ENCODE measurements around the gene WEE1.
A peak's percentile ranks its signal among the peaks of the same experiment; 100 is the strongest.
"Not testable (repeated sequence)": the region's sequence is repeated elsewhere in the genome, so short reads cannot be mapped to it uniquely, and the experiment has no call there.

WEE1 gene

DNA sequence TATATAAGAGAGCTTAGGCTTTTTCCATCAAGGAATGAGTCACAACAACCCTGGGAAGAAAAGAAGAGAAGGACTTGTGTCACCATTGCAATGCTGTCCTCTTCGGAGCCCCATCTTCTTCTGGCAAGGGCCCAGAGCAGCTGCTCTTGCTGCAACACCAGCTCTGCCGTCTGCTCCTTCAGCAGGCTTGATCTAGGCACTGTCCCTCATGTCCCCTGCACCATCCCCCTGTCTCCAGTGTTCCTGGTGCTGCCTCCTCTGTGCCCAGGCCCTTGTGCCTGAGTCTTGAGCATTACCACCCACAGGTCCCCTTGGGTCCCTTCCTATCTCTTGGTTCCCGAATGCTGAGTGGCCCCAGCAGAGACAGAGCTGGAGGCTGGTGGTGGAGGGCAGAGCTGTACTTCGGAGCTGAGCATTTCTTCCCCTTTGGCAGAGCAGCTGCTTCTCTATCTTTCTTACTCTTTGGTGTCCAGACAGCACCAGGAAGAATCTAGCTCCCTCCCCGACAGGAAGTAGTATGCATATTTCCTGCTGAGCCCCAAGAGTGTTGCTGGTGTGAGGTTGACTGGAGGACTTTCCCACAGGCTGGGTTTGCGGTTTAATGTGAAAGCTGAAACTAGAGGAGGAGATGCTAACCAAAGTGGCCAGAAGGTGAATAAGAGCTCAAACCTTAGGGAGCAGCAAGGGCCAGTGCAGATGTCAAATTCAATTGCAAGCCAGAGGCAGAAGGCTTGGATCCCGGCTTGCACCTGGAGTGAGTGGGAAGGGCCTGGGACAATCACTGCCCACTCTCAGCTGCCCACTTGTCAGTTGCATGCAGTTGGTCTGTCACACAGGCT, 27.8 kb downstream of the WEE1 start:
- peak; percentile 66 to 94 for DNase-seq (ENCODE audit: low read depth in 1 of 2, low spot score in 1 of 2)
- peak overlapping the region; percentile 34 for H3K4me3 ChIP-seq (replicated peaks; ENCODE audit: insufficient read depth, low read length)
- H3K27me3 ChIP-seq (ENCODE audit: insufficient read depth, poor library complexity, severe bottlenecking), result no peaks in the 10 kb centered on the region
- TF ChIP-seq CTCF (IDR thresholded peaks at IDR 0.05; ENCODE audit: insufficient read depth, low read length) (no peak), SPI1 (IDR thresholded peaks at IDR 0.05; ENCODE audit: borderline replicate concordance, low read depth) (peak; percentile 37; the same call in 1 of the 2 replicates), GABPA (IDR thresholded peaks at IDR 0.05; ENCODE audit: low read depth) (peak; percentile 78), POLR2AphosphoS5 (IDR thresholded peaks at IDR 0.05; ENCODE audit: low read depth) (peak; percentile 74)
- TF ChIP-seq, protein P1, sequence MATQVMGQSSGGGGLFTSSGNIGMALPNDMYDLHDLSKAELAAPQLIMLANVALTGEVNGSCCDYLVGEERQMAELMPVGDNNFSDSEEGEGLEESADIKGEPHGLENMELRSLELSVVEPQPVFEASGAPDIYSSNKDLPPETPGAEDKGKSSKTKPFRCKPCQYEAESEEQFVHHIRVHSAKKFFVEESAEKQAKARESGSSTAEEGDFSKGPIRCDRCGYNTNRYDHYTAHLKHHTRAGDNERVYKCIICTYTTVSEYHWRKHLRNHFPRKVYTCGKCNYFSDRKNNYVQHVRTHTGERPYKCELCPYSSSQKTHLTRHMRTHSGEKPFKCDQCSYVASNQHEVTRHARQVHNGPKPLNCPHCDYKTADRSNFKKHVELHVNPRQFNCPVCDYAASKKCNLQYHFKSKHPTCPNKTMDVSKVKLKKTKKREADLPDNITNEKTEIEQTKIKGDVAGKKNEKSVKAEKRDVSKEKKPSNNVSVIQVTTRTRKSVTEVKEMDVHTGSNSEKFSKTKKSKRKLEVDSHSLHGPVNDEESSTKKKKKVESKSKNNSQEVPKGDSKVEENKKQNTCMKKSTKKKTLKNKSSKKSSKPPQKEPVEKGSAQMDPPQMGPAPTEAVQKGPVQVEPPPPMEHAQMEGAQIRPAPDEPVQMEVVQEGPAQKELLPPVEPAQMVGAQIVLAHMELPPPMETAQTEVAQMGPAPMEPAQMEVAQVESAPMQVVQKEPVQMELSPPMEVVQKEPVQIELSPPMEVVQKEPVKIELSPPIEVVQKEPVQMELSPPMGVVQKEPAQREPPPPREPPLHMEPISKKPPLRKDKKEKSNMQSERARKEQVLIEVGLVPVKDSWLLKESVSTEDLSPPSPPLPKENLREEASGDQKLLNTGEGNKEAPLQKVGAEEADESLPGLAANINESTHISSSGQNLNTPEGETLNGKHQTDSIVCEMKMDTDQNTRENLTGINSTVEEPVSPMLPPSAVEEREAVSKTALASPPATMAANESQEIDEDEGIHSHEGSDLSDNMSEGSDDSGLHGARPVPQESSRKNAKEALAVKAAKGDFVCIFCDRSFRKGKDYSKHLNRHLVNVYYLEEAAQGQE (IDR thresholded peaks at IDR 0.05; ENCODE audit: insufficient replicate concordance, low read depth), result peak; percentile 45
- peak overlapping the region; percentile 62 for H3K27ac ChIP-seq (replicated peaks)

- TF ChIP-seq POLR2AphosphoS5 (IDR thresholded peaks at IDR 0.05; ENCODE audit: low read depth), result no peak
- no peak for TF ChIP-seq CTCF (IDR thresholded peaks at IDR 0.05; ENCODE audit: insufficient read depth, low read length)
- no peak for TF ChIP-seq SPI1 (IDR thresholded peaks at IDR 0.05; ENCODE audit: borderline replicate concordance, low read depth)
- TF ChIP-seq GABPA (IDR thresholded peaks at IDR 0.05; ENCODE audit: low read depth), result no peak
- TF ChIP-seq, protein P1 (IDR thresholded peaks at IDR 0.05; ENCODE audit: insufficient replicate concordance, low read depth), result no peak
- no peak overlapping the region; the same call in 1 of the 2 replicates for H3K27ac ChIP-seq (replicated peaks)
- H3K27me3 ChIP-seq (ENCODE audit: insufficient read depth, poor library complexity, severe bottlenecking), result no peaks in the 10 kb centered on the region
- H3K4me3 ChIP-seq (replicated peaks; ENCODE audit: insufficient read depth, low read length), result no peak overlapping the region
- no peak for DNase-seq (ENCODE audit: low read depth in 1 of 2, low spot score in 1 of 2)
Observed at GRCh38 chr11:9601876-9602199, 28.4 kb downstream of the WEE1 start.

- H3K4me3 ChIP-seq (replicated peaks; ENCODE audit: insufficient read depth, low read length); H3K27ac ChIP-seq (replicated peaks); H3K27me3 ChIP-seq (ENCODE audit: insufficient read depth, poor library complexity, severe bottlenecking); DNase-seq (ENCODE audit: low read depth in 1 of 2, low spot score in 1 of 2): not testable (repeated sequence)
Observed at GRCh38 chr11:9603214-9603613, 29.7 kb downstream of the WEE1 start.

DNA sequence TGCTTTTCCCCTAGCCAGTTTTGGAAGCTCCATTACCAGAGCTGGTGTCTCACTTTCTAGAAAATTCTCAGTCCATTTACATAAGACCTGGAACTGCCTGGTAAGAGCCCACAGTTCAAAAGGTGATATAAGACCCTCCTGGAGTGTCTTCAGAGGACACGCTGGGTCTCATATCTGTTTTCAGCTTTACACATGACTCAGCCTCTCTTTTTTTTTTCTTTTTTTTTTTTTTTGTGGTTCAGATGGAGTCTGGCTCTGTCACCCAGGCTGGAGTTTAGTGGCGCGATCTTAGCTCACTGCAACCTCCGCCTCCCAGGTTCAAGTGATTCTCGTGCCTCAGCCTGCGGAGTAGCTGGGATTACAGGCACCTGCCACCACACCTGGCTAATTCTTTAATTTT, 30.7 kb downstream of the WEE1 start:
- H3K27ac ChIP-seq (replicated peaks), result no peak overlapping the region
- DNase-seq (ENCODE audit: low read depth in 1 of 2, low spot score in 1 of 2), result no peak
- TF ChIP-seq CTCF (IDR thresholded peaks at IDR 0.05; ENCODE audit: insufficient read depth, low read length) (no peak), SPI1 (IDR thresholded peaks at IDR 0.05; ENCODE audit: borderline replicate concordance, low read depth) (no peak), POLR2AphosphoS5 (IDR thresholded peaks at IDR 0.05; ENCODE audit: low read depth) (no peak), GABPA (IDR thresholded peaks at IDR 0.05; ENCODE audit: low read depth) (no peak)
- TF ChIP-seq, protein P1 (IDR thresholded peaks at IDR 0.05; ENCODE audit: insufficient replicate concordance, low read depth), result no peak
- no peak overlapping the region for H3K4me3 ChIP-seq (replicated peaks; ENCODE audit: insufficient read depth, low read length)
- H3K27me3 ChIP-seq (ENCODE audit: insufficient read depth, poor library complexity, severe bottlenecking), result no peaks in the 10 kb centered on the region
